HG03064 (cell line): ENCODE measurements around the gene ACOT7.

ENCODE experiments used
- ATAC-seq: cut with Tn5 transposase; IDR thresholded peaks from one replicate; pipeline ENCODE4 v1.9.1; 2021; ENCODE audit warnings: low read depth; ENCODE audit not compliant: unreplicated experiment

Gene ACOT7

GRCh38 chr1:6424619-6425593, 31.3 kb upstream of the ACOT7 start, which contains the start of gene ESPN:
Gene ESPN (plus strand): TSS chr1:6424776. CDS start chr1:6424956, 180 bp downstream.
- no peak for ATAC-seq

GRCh38 chr1:6424000-6424565, 30.5 kb upstream of the ACOT7 start:
- no peak for ATAC-seq

GRCh38 chr1:6423321-6423999, 29.9 kb upstream of the ACOT7 start:
- ATAC-seq: no peak

GRCh38 chr1:6421266-6421665, 27.7 kb upstream of the ACOT7 start:
- no peak for ATAC-seq

GRCh38 chr1:6420454-6421042, 27.0 kb upstream of the ACOT7 start:
- ATAC-seq: no peak

GRCh38 chr1:6419804-6420453, 26.4 kb upstream of the ACOT7 start, which contains the start of gene HES2:
Gene HES2 (minus strand): TSS chr1:6419919. CDS start chr1:6419820, 99 bp downstream.
- ATAC-seq: no peak

GRCh38 chr1:6419397-6419803, 25.8 kb upstream of the ACOT7 start:
- ATAC-seq: no peak

- ATAC-seq: no peak
Observed at GRCh38 chr1:6418668-6419396, 25.3 kb upstream of the ACOT7 start.

- no peak for ATAC-seq
Observed at GRCh38 chr1:6417961-6418667, 24.5 kb upstream of the ACOT7 start.

GRCh38 chr1:6416906-6417305, 23.3 kb upstream of the ACOT7 start:
- no peak for ATAC-seq

GRCh38 chr1:6416295-6416656, 22.7 kb upstream of the ACOT7 start:
- no peak for ATAC-seq

GRCh38 chr1:6414881-6415626, 21.5 kb upstream of the ACOT7 start:
- ATAC-seq: no peak

GRCh38 chr1:6414443-6414844, 20.9 kb upstream of the ACOT7 start:
- no peak for ATAC-seq

- ATAC-seq: no peak
Observed at GRCh38 chr1:6412896-6413295, 19.3 kb upstream of the ACOT7 start.

- no peak for ATAC-seq
Observed at GRCh38 chr1:6410248-6410893, 16.8 kb upstream of the ACOT7 start.

GRCh38 chr1:6409733-6410132, 16.2 kb upstream of the ACOT7 start:
- no peak for ATAC-seq

- no peak for ATAC-seq
Observed at GRCh38 chr1:6409053-6409452, 15.5 kb upstream of the ACOT7 start.

GRCh38 chr1:6408023-6408422, 14.5 kb upstream of the ACOT7 start:
- no peak for ATAC-seq
